Tongue (tissue), 2 donors: ENCODE results near the gene MTSS2. TPM values are rescaled to one million over a fixed set of nuclear protein-coding genes. Genes with fewer than 3 reads are reported as not detected.
"Not testable (repeated sequence)": the region's sequence is repeated elsewhere in the genome, so short reads cannot be mapped to it uniquely, and the experiment has no call there.

Source experiments
- DNase-seq: peaks from one replicate; pipeline ENCODE4 v3.0.0-alpha.2; 2015
- total RNA-seq: library from RNA; depleted of rRNA; stranded (reverse); fragments of >200 nt; gene quantifications from one replicate; pipeline ENCODE4 v1.2.3, GENCODE V29; 2014

MTSS2 gene
- total RNA-seq, 1 donor from 2014 or later, result 52.3 TPM

DNA sequence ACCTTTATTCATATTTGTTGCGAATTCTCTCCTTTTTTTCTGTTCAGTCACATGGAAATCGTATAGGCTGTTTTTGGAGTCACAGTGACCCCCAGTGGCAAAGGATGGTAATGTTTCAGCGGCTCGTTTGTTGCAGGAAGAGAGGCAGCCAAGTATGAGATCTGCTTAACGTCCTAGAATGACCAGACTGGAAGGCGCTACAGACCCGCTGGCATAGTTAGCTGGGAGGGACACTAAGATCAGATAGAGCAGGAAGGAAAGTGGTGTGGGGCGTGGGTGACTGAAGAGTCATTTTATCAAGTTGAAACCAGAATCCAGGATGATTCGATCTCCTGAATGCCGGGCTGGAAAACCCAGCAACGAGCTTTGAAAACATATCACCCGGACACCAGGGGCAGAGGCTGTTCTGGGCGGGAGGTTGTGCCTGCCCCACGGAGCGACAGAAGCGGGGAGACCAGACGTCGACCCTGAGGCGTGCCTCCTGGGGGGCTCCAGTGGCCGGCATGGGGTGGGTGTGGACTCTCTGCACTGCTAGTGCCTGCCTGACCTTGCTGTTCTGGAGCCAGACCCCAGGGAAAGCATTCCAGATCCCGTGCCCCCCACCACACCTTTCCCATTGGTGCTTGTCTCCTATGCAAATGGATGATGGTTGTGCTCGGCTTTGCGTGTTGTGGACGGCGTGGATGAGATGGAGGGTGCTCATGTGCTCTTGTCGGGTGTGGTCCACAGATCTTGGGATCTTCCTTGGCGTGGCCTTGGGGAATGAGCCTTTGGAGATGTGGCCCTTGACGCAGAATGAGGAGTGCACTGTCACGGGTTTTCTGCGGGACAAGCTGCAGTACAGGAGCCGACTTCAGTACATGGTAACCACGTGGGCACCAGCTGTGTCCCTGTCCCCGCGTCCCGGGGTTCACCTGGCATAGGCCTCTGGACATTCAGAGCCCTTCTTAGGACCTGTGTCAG, 31.8 kb downstream of the MTSS2 start:
- peak; percentile 95 for DNase-seq

DNA sequence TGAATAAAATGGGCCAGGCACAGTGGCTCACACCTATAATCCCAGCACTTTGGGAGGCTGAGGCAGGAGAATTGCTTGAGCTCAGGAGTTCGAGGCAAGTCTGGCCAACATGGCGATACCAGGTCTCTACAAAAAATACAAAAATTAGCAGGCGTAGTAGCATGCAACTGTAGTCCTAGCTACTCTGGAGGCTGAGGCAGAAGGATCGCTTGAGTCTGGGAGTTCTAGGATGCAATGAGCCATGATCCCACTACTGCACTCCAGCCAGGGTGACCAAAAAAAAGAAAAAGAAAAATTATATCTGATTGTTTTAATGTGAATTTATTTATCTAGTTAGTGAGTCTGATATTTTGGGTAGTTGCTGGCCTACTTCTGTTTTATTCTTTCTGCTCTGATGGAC, 32.4 kb downstream of the MTSS2 start:
- DNase-seq, result no peak

DNA sequence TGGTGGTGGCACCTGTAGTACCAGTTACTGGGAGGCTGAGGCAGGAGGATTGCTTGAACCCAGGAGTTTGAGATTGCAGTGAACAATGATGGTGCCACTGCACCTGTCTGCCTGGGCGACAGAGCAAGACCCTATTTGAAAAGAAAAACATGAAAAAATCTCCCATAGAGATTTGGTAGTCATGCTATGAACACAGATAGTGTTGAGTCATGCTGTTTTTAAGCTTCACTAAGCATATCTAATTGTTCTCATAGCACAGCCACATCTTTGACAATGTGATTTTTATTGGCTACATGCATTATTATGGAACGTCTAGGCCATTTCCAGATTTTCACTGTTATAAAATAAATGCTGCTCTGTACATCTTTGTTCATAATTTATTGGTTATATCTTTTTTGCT, 33.5 kb downstream of the MTSS2 start:
- DNase-seq, result no peak

DNA sequence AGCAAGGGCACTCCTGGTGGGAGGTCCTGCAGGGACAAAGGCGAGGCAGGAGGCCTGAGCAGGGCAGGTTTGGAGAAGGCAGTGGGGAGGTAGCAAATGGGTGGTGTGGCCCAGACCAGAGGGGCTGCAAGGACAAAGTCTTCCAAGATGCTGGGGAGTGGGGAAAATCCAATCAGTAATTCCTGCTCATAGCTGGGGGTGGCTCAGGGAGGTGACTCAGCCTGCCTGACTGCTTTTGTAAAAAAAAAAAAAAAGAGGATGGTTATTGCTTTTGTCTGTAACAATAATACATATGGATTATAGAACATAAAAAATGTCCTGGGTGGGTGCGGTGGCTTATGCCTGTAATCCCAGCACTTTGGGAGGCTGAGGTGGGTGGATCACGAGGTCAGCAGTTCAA, 34.3 kb downstream of the MTSS2 start:
- DNase-seq, result no peak

DNA sequence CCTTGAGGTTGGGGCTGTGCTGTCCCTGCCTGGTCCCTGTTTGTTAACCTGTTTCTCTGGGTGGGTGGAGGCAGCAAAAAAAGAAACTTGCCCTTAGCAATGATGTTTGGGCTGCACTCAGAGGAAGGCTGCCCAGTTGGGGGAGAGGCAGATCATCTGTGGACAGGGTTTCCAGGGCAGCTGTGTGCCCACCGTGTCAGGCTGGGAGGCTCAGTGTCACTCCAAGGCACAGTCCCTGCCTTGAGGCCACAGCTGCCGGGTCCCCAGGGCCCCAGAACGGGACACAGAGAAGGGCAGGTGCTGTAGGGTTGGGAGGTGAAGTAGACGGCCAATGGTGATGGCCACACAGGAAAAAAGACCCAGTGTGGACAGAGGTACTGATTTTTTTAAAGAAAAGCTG, 35.6 kb downstream of the MTSS2 start:
- no peak for DNase-seq

DNA sequence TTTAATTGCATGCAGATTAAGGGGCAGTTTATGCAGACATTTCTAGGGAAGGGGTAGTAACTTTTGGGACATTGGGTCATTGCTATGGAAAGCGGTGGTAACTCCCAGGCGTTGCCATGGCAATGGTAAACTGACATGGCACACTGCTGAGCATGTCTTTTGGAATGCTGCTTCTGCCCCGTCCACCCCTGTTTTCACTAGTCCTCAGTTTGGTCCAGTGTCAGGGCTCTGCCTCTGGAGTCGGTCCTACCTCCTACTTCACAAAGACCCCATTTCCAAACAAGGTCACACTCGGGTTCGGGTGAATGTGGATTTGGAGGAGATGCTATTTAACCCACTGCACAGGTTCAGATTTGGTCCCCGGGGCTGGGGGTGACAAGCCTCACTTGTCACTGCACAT, 36.6 kb downstream of the MTSS2 start:
- DNase-seq, result no peak

DNA sequence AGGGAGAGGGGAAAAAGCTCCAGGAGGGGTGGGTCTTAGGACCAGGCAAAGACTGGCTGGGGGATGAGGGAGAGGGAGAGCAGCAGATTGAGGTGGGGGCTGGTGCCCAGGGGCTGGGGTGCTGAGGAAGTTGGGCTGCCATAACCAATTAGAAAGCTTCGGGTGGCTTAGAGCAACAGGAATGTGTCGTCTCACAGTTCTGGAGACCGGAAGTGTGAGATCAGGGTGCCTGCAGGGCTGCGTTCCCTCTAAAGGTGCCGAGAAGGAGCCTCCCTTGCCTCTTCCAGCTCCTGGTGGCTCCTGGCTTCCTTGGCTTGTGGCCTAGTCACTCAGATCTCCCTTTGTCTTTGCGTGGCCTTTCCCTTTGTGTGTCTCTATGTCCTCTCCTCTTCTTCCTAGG, 37.2 kb downstream of the MTSS2 start:
- no peak for DNase-seq

DNA sequence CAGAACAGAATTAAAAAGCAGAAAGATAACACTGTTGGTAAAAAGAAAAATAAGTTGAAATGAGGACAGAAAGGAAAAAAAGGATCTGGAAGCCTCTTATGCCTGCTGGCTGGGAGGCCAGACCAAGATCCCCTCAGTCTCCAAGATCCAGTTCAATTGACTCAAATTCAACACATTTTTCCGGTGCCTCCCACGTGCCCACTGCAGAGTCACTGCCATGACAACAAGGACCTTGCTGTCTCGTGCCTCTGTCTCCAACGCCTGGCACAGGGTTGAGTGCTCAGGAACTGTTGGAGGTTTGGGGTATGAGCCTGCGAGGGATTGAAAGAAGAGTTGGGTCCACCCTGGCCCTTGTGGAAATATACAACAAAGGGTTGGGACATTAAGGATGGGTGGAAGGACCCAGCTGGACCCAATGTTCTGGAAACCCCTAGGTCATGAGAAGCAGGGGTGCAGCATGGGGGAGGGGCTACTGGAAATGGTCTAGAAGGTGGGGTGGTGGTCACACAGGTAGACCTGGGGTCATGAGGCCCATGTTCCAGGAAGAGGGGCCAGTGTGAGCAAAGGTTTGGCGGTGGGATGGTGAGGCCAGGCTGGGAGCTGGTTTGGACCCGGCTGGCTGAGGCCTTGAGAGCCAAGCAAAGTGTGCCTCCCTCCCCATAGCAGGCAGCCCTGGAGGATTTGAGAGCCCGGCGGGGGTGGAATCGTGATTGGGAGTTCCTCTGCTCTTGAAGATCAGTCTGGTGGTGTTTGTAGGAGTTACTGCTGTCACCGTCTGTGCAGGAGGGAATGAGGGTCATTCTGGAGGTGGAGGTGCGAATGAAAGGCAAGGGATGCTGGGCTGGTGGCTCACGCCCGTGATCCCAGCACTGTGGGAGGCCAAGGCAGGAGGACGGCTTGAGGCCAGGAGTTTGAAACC, 38.2 kb downstream of the MTSS2 start:
- DNase-seq, result no peak

DNA sequence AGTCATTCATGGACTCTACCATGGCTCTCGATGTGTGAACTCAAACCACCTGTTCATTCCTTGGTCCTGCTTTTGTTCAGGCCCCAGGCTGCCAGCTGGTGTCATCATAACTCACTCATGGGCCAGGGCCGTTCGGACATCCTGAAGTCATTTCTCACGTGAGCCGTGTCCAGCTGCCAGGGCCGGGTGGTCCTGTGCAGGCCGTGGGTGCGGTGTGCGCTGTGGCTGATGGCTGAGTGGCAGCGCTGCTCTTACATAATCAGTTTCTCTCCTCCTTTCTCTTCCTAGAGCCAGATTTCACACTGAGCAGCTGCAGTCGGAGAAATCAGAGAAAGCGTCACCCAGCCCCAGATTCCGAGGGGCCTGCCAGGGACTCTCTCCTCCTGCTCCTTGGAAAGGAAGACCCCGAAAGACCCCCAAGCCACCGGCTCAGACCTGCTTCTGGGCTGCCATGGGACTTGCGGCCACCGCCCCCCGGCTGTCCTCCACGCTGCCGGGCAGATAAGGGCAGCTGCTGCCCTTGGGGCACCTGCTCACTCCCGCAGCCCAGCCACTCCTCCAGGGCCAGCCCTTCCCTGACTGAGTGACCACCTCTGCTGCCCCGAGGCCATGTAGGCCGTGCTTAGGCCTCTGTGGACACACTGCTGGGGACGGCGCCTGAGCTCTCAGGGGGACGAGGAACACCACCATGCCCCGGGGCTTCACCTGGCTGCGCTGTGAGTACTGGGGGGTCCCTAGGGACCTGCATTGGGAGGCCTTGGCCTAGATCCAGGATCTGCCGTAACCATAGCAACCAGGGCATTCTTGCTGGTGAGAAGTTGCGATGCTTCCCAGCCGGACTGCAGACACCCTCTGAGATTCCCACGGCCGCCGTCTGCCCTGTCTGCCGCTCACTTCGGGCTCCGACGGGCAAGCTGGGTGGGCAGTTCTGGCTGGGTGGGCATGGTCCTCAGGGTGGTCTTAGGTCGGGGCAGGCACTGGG, 39.3 kb downstream of the MTSS2 start, which contains the start of gene IL34:
Gene IL34 (plus strand): TSS at position 300 of the 982 bp plus-strand sequence. CDS start 389 bp downstream, at position 689.
- DNase-seq, result peak; percentile 77

DNA sequence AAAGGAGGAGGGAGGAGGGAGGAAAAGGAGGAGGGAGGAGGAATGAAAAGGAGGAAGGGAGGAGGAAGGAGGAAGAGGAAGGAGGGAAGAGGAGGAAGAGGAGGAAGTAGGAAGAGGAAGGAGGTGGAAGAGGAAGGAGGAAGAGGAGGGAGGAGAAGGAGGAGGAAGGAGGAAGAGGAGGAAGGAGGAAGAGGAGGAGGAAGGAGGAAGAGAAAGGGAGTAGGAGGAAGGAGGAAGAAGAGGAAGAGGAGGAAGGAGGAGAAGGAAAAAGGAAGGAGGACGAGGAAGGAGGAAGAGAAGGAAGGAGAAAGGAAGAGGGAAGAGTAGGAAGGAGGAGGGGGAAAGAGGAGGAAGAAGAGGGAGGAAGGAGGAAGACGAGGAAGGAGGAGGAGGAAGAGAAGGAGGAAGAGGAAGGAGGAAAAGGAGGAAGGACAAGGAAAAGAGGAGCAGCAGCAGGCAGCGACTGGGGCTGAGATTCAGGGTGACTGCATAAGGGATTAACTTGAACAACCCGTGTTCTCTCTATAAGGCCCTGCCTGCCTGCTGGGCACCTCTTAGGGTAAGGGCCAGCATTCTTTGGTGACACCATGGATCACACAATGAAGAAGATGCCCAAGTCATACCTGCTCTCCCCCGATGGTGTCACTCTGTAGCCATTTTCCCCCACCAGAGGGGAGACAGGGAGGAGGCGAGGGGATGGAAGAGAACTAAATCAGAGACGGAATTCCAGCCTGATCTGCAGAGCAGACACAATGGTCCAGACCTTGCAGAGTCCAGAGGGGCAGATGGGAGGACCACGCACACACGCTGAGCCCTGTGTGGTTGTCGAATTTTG, 40.9 kb downstream of the MTSS2 start:
- DNase-seq, result no peak

DNA sequence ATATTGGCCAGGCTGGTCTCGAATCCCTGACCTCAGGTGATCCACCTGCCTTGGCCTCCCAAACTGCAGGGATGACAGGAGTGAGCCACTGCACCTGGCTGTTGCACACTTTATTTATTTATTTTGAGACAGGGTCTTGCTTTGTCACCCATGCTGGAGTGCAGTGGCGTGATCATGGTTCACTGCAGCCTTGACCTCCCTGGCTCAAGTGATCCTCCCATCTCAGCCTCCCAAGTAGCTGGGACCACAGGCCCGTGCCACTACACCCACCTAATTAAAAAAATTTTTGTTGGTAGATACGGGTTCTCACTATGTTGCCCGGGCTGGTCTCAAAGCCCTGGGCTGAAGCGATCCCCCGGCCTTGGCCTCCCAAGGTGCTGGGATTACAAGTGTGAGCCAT, 42.6 kb downstream of the MTSS2 start:
- not testable (repeated sequence) for DNase-seq

DNA sequence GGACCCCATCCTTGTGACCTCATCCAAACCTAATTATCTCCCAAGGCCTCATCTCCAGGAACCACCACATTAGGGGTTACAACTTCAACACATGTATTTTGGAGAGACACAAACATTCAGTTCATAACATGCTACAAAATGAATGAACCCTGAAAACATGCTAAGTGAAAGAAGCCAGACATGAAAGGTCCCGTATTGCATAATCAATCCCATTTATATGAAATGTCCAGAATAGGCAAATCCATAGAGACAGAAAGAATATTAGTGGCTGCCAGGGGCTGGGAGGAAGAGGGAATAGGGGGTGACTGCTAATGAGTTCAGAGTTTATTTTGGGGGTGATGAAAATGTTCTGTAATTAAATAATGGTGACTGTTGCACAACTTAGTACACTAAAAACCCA, 43.2 kb downstream of the MTSS2 start:
- DNase-seq, result no peak

DNA sequence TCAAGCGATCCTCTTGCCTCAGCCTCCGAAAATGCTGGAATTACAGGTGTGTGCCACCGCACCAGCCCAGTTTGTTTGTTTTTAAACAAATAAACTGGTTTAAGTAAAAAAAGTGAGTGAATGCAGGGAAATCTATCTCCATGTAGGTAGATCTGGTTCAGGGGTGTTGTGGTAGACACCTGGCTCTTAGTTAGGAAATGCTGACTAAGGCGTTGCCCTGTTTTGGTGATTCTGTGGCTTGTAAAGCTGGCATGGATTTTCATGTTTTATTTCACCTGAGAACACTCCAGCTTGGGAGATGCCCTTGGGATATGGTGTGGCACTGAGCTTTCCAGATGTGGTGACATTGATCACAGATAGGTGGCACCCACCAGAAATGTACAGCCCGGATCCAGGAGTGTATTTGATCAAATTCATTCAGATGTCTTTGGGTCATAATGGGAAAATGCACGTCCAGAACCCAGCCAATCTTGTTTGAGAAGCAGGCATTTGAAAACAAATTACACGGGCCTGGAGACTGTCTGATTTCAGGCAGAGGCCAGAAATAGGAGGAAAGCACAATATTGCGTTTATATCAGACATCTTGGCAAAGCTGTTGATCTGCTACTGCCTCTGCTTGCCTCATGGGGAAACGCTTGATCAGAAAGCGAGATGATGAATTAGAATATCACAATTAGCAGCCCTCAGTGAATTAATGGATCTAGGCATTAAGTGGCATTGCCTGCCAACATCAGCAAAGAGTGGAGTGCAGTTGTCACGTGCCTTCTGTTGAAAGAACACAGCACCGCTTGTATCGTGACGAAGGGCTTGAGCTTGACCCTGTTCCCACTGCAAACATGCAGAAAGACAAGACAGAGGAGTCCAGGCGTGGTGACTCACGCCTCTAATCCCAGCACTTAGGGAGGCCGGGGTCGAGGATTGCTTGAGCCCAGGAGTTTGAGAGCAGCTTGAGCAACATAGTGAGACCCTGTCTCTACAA, 46.8 kb downstream of the MTSS2 start:
- no peak for DNase-seq

Other genes starting within 250 kb of the MTSS2 start
- gene ST3GAL2, start 247.0 kb downstream of the MTSS2 start, total RNA-seq, result 35.8 TPM
- gene FCSK, start 231.5 kb downstream of the MTSS2 start, total RNA-seq, result 18.8 TPM
- 38.7 TPM for gene COG4, start 162.5 kb downstream of the MTSS2 start, total RNA-seq
- gene SF3B3, start 162.2 kb downstream of the MTSS2 start, total RNA-seq, result 137 TPM
- 13.4 TPM for gene IL34, start 39.5 kb downstream of the MTSS2 start, total RNA-seq
- 23.8 TPM for gene VAC14, start 115.1 kb upstream of the MTSS2 start, total RNA-seq